Astrocyte of the hippocampus (primary cell): ENCODE data around the gene NFKBIZ.

Experiments used
- DNase-seq: peaks from one replicate; pipeline ENCODE4 v3.0.0; 2011; ENCODE audit warnings: low read depth, low spot score

Gene NFKBIZ, protein sequence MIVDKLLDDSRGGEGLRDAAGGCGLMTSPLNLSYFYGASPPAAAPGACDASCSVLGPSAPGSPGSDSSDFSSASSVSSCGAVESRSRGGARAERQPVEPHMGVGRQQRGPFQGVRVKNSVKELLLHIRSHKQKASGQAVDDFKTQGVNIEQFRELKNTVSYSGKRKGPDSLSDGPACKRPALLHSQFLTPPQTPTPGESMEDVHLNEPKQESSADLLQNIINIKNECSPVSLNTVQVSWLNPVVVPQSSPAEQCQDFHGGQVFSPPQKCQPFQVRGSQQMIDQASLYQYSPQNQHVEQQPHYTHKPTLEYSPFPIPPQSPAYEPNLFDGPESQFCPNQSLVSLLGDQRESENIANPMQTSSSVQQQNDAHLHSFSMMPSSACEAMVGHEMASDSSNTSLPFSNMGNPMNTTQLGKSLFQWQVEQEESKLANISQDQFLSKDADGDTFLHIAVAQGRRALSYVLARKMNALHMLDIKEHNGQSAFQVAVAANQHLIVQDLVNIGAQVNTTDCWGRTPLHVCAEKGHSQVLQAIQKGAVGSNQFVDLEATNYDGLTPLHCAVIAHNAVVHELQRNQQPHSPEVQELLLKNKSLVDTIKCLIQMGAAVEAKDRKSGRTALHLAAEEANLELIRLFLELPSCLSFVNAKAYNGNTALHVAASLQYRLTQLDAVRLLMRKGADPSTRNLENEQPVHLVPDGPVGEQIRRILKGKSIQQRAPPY

DNA sequence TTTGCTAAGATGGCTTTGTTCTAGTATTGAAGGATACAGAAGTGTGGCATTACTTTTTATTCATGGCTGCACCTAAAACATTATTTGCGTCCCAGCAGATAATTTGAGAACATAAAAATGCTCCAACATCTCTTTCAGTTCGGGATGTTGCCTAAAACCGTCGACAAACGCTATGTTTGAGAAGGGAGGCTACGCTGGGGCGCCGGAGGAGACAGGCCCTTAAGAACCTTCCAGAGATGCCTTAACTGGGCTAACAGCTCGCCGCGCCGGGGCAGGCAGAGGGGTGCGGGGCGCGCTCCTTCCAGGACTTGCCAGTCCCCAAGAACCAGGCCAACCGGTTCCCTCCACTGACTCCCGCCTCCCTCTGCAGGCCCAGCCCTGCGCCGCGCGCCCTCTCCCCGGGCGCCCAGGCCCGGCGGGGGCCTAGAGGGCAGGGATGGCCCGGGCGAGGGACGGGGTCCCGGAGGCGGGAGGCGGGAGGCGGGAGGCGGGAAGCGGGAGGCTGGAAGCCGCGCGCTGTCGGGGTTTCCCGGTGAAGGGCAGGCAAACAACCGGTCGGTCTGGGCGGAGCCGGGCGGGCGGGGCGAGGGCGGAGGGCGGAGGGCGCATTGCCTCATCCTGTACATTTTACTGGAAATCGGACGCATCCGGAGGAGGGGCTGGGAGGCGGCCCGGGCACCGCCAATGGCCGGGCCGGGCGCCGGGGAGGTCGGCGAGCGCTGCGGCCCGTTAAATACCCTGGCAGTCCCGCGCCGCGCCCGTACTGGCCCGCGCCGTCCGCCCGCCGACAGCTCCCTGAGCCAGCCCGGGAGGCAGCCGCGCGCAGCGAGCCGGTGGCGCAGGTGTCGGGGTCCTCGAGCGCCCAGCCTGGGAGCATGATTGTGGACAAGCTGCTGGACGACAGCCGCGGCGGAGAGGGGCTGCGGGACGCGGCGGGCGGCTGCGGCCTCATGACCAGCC, at the start of gene NFKBIZ:
NFKBIZ (plus strand) TSS at position 761 of the 960 bp plus-strand sequence; CDS start at position 876, 115 bp downstream.
- DNase-seq: peak; percentile 98

DNA sequence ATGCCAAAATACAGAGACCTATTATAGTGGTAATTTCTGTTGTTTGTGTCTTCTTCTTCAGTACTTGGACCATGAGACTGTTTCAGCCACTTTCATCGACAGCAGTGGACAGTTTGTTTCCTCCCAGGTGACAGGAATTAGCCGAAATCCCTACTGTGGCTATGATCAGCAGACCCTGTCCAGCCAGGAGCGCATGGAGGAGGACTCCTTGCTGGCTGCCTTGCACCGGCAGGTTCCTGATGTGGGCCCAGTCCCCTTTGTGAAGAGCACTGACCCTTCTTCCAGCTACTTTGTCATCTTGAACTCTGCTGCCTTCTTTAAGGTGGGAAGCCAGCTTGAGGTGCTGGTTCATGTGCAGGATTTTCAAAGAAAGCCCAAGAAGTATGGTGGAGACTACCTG, 48.1 kb upstream of the NFKBIZ start:
- no peak for DNase-seq

DNA sequence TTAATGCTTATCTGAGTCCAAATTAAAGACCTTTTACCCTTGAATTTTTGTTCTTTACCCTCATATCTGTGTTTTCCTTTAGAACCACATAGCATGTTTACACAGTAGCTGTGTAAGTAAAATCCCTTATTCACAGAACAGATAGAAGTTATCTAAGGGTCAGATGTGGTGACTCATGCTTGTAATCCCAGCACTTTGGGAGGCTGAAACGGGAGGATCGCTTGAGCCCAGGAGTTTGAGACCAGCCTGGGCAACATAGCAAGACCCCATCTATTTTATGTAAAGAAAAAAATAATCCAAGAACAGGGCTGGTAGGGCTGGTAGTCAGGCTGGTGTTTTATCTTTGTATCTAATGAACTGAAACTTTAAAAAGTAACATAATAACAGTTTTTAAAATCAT, 47.1 kb upstream of the NFKBIZ start:
- DNase-seq: no peak

DNA sequence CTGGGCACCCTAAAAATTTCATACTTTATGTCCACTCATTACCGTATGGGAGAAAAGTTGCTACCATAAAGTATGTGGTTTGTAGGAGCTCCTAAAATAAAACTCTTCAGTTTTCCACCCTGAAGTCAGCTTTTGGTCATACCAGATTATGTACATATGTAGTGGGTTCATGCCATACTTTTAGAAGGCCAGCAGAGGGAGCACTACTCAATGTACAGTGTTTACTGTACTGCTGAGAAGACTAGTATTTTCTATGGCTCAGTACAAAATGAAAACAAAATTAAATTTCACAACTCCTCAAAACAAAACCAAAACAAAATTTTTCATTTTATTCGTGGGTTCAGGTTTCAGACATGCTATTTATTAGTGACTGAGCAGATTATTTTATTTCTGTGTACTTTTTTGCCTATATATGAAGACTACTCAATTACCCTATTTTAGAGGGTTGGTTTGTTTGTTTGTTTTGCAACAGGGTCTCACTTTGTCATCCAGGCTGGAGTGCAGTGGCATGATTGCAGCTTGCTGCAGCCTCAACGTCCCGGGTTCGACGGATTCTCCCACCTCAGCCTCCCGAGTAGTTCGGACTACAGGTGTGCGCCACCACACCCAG, 46.0 kb upstream of the NFKBIZ start:
- peak; percentile 75 for DNase-seq

DNA sequence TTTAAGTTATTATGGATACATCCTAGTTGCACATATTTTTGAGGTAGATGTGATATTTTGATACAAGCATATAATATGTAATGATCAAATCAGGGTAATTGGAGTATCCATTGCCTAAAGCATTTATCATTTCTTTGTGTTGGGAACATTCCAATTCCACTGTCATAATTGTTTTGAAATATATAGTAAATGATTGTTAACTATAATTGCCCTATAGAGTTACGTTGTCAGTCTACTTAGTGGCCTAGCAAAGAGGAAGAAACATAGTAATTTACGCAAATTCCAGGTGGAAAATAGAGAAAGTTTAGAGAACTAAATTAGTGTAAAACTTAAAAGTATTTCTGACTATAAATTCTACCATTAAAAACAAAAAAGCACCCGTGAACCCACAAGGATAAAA, 45.4 kb upstream of the NFKBIZ start:
- no peak for DNase-seq

DNA sequence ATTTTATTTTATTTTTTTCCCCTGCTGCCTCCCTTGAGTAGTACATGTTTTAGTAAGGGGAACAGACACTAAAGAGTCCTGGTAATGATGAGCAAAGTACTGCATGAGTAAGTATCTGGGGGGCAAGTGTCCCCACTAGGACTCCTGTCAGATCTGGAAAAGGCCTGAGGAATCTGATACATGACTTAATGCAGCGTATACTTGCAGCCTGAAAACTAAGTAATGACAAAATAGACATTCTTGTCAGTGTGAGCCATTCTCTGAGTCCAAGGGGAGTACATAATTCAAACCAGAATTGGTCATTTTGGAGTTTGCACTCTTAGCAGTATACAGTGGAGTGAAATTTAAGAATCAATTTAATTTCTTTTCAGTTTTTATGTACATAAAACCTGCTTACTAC, 42.8 kb upstream of the NFKBIZ start:
- DNase-seq: no peak

DNA sequence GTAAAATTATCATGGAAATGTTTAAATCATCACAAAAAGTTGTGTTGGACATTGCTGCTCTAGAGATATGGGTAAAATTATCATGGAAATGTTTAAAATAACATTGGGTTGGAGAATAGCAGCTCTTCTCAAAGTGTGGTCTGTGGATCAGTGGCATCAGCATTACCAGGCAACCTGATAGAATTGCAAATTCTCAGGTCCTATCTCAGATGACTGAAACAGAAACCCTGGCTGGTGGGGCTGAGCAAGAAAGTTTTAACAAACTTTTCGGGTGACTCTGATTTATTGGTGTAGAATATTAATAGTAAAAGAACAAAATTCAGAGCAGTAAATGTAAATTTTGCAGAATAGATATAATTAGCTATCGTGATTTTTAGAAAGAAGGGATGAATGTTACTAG, 41.4 kb upstream of the NFKBIZ start:
- DNase-seq: no peak

DNA sequence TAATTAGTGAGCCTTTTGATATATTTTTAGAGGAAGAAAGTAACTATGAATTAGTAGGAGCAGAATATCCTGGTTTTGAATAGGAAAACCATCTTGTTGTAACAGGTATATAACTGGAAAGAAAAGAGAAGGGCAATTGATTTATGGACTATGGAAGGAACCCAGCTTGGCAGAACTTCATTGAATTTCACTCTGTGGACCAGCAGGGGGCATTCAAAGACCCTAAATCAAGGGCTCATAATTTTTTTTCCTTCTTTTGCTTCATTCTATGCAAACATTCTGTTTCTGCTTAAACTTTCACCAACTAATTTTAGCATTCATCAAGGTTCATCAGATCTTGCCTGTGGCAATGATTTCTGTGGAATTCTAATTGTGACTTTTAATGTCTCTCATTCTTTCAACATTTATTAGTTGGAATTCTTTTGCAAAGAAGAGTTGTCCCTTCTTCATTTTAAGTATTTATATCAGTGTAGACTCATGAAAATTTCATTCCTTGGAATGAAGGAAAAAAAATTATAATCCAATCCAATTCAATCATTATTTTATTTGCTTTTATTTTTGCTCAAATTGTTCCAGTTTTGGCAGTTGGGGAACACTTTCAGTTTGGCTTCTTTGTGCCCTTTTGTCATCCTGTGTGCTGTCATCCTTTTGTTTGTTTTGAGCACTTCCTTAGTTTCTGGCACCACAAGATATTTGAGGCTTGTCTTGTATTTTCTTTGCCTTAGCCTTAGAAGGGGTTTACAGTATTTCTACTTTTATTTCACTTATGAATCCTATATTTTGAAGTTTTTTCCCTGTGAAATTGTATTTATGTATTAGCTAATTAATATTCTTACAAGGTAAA, 39.9 kb upstream of the NFKBIZ start:
- DNase-seq: peak; percentile 60

DNA sequence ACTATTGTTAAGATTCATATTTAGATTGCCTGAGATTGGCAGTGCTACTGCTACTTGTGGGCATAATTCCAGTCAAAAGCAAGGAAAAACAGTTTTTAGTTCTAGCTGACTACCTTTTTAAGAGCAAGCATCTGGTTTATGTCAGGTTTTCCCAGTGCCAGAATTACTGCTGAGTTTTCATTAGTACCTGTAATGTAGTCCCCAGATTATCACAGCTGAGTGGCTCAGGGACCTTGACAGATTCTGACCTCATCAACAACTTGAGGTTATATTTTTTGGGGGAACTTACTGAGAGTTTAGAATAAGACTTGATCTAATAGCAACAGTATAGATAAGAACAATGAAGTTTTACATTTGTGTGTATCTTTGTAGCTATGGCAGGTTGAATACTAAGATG, 39.3 kb upstream of the NFKBIZ start:
- no peak for DNase-seq

DNA sequence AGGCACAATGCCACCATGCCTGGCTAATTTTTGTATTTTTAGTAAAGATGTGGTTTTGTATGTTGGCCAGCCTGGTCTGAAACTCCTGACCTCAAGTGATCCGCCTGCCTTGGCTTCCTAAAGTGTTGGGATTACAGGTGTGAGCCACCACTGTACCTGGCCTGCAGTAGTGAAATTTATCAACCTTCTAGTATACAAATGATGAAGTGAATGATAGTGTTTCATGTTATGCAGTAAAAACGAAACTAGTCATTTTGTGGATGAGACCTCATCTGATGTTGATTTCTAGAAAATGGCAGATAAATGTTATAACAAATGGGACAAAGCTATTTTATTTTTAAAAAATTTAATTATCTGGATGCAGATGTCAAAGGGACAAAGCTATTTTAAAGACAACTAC, 37.4 kb upstream of the NFKBIZ start:
- DNase-seq: no peak

DNA sequence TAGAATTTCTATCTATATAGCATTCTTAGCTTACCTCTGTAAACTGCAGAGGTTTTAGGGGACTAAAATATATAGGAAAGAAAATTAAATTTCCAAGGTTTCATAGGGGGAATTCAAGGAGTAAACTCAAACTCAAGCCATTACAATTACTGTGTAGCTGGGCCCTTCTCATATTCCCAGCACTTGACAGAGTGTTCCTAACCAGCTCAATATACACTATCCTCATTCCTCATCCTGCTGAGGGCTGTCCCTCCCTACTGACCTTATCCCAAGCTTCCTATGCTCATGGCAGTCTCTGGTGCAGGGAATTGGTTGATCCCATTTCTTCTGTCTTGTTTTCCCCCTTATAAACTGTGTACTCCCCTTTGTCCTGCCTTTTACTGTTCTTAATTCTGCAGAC, 36.4 kb upstream of the NFKBIZ start:
- no peak for DNase-seq

DNA sequence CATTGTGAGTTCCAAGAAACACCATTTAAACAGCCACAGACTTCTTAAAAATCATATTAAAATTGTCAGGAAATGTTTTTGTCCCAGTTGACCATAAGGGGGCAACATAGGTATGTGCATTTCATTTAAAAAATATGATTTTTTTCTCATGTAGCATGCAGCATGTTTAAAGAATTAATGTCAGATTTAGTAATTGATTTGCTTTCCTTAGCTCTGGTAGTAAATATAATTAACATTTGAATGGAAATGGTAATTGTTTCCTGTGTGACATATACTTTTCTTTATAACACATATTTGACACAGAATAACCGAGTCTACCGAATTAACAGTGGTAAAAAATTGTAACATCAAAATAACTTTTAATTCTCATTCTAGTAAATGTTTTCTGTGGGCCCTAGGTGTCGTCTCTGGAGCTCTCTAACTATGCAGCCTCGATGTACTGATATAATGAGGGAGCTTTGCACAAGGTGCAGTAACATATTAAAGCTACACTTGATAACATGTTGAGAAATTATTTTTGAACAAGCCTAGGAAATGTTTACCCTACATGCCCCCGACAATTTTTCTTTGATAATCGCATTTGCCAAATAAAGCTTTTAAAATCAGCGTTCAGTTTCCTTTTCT, 35.4 kb upstream of the NFKBIZ start:
- peak; percentile 33 for DNase-seq

DNA sequence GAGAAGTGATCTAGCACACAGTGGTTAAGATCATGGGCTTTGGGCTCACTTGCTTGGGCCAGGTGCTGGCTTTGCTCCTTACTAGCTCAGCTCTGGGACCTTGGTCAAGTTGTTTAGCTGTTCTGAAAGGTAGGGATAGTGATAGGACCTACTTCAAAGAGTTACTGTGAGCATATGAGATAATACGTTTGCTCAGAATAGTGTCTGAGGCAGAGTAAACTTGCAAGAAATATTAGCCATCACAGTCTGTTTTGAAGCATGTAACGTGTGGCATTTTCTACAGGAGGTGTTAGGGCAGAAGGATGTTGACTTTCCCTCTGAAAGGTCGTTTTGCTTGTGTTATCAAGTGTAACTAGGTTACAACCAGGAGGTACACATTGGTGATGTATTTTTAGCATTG, 34.5 kb upstream of the NFKBIZ start:
- no peak for DNase-seq

DNA sequence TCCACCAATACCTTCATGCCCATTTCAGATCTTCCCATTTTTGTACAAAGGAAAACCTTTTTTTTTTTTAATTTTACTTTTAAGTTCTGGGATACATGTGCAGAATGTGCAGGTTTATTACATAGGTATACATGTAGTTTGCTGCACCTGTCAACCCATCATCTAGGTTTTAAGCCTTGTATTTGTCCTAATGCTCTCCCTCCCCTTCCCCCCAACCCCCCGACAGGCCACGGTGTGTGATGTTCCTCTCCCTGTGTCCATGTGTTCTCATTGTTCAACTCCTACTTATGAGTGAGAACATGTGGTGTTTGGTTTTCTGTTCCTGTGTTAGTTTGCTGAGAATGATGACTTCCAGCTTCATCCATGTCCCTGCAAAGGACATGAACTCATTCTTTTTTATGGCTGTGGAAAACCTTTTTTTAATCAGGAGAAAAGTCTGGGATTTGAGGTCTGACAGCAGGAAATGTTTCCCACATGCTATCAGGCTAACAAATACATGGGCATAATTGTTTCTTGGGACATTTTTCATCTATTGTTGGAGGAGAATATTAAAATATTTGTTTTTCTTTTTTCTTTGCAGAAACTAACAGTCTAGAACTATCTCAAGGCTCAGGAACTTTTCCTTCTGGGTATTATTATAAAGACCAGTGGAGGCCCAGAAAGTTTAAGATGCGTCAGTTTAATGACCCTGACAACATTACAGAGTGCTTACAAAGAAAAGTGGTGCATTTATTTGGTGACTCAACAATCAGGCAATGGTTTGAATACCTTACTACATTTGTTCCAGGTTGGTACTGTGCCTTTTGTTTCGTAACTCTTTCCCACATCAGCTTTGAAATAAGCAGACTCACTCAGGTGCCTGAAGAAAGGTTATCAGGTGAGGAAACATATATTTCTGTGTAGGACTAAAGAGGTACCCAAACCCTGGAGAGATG, 32.8 kb upstream of the NFKBIZ start:
- DNase-seq: peak; percentile 38

DNA sequence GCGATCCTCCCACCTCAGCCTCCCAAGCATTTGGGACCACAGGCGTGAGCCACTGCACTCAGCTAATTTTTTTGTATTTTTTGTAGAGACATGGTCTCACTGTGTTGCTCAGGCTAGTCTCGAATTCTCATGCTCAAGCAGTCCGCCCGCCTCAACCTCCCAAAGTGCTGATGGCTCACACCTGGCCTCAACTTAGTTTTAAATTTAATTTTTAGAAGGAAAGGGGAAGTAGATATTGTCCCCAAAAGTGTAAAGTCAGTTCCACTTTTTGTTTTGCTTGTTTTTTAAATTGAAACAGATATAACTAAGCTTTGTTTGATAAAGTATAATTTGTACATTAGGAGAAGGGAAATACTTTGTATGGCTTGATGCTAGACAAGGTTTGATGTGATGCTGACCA, 31.3 kb upstream of the NFKBIZ start:
- no peak for DNase-seq

DNA sequence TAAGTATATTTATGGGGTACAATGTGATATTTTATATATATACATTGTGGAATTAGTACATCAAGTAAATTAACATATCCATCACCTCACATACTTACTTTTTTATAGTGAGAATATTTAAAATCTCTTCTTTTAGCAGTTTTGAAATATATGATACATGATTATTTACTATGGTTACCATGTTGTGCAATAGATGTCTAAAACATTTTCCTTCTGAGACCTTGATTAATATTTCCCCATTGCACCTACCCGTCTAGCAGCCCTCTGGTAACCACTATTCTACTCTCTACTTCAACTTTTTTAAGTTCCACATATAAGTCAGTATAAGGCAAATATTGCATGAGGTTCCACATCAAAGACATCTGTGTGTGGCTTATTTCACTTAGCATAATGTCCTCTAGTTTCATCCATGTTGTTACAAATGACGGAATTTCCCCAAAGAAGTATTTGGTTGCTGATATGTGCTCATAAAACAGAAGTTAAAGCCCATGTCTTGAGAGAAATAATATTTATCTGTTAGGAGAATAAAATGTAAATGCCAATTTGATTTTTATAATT, 29.6 kb upstream of the NFKBIZ start:
- DNase-seq: no peak

DNA sequence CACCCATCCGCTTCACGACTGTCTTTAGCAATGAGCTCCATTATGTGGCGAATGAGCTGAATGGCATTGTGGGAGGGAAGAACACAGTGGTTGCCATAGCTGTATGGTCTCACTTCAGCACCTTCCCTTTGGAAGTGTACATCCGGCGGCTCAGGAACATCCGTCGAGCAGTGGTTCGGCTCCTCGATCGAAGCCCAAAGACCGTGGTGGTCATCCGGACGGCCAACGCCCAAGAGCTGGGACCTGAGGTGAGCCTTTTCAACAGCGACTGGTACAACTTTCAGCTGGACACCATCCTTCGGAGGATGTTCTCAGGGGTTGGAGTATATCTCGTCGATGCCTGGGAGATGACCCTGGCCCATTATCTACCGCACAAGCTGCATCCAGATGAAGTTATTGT, 27.8 kb upstream of the NFKBIZ start:
- no peak for DNase-seq

DNA sequence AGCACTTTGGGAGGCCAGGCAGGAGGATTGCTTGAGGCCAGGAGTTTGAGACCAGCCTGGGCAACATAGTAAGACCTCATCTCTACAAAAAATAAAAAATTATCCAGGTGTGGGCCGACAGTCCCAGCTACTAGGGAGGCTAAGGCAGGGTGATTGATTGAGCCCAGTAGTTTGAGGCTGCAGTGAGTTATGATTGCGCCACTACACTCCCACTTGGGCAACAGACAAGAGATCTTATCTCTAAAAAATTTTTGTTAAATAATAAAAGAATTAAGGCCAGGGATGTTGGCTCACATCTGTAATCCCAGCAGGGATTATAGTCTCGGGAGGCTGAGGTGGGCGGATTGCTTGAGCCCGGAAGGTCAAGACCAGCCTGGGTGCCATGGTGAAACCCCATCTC, 25.8 kb upstream of the NFKBIZ start:
- DNase-seq: no peak

DNA sequence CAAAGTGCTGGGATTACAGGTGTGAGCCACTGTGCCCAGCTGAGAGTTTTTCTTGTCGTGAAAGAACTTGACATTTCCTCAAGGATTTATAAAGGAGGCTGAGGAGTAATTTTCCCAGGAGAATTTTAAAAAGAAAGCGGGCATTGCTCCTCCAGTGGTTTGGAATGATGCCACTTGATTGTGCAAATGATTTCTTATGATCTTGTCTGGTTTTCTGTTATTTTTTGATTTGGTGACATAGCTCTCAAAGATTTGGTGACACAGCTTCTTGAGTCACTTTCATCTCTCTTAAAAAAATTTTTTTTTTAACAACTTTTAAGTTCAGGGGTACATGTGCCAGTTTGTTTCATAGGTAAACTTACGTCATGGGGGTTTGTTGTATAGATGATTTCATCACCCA, 24.6 kb upstream of the NFKBIZ start:
- DNase-seq: no peak
